NB4 (cell line): ENCODE data around the gene SLC5A10.

ENCODE experiments used
- CTCF ChIP-seq: IDR thresholded peaks from one replicate; pipeline ENCODE4 v1.5.1; 2012; ENCODE audit warnings: low read depth, low read length
- MAX ChIP-seq: IDR thresholded peaks from 2 replicates; pipeline ENCODE4 v1.6.1; 2011; ENCODE audit warnings: low read depth, low read length
- POLR2A ChIP-seq: IDR thresholded peaks from 2 replicates; pipeline ENCODE4 v1.6.1; 2011; ENCODE audit warnings: mild to moderate bottlenecking; ENCODE audit not compliant: insufficient read length; ENCODE audit errors: extremely low read depth

- TF ChIP-seq POLR2A = no peak
- no peak for TF ChIP-seq CTCF
- no peak for TF ChIP-seq MAX
Observed at GRCh38 chr17:18965530-18966236, 13.7 kb downstream of the SLC5A10 start.
